H1 (cell line): ENCODE measurements around the gene SLC12A7.

Source experiments
- CHD2 ChIP-seq: IDR thresholded peaks from 2 replicates; pipeline ENCODE4 v1.6.1; 2012; ENCODE audit warnings: low read length, improper control_type of control experiment
- EZH2 ChIP-seq: fragments of 200-600 bp; sonication (generic); IDR thresholded peaks from 2 replicates; pipeline ENCODE4 v1.7.1; 2012; ENCODE audit warnings: low read depth, mild to moderate bottlenecking, moderate library complexity, low read length, inconsistent platforms; ENCODE audit not compliant: severe bottlenecking
- GABPA ChIP-seq: IDR thresholded peaks from 2 replicates; pipeline ENCODE4 v1.6.1; 2011; ENCODE audit warnings: mild to moderate bottlenecking, low read length, moderate library complexity, borderline replicate concordance; ENCODE audit not compliant: insufficient read depth
- POLR2A ChIP-seq, 2 experiments: IDR thresholded peaks; 1 replicate in 1 of 2; 2 replicates in 1 of 2; pipeline ENCODE4 v1.6.1; 2011; ENCODE audit warnings: low read depth in 2 of 2, low read length in 2 of 2, mild to moderate bottlenecking in 2 of 2; ENCODE audit errors: control extremely low read depth in 1 of 2
- TEAD4 ChIP-seq: IDR thresholded peaks from 2 replicates; pipeline ENCODE4 v1.6.1; 2012; ENCODE audit warnings: low read depth, low read length, inconsistent platforms, mixed read lengths
- TF ChIP-seq, protein P1 (sequence below), 3 experiments: IDR thresholded peaks; 1 replicate in 2 of 3; 2 replicates in 1 of 3; pipeline versions ENCODE4 v1.5.1 to v1.6.1; 2011; ENCODE audit warnings: low read length in 3 of 3, mild to moderate bottlenecking in 3 of 3, inconsistent platforms in 2 of 3, low read depth in 1 of 3, moderate library complexity in 1 of 3; ENCODE audit not compliant: insufficient read depth in 1 of 3; ENCODE audit errors: control extremely low read depth in 1 of 3
- TF ChIP-seq, protein P2 (sequence below): IDR thresholded peaks from 2 replicates; pipeline ENCODE4 v1.6.1; 2011; ENCODE audit warnings: low read depth, mild to moderate bottlenecking, low read length; ENCODE audit not compliant: insufficient read depth

DNA sequence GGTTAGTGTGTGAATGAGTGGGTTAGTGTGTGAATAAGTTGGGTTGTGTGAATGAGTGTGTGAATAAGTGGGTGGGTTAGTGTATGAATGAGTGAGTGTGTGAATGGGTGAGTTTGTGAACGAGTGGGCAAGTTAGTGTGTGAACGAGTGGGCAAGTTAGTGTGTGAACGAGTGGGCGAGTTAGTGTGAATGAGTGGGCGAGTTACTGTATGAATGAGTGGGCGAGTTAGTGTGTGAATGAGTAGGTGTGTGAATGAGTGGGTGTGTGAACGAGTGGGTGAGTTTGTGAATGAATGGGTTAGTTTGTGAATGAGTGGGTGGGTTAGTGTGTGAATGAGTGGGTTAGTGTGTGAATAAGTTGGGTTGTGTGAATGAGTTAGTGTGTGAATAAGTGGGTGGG lies 68.5 kb downstream of the SLC12A7 start:
- TF ChIP-seq CHD2 (no peak), GABPA (no peak), POLR2A (IDR thresholded peaks at IDR 0.05; ENCODE audit: control extremely low read depth in 1 of 2, low read depth in 2 of 2, low read length in 2 of 2) (no peak), EZH2 (no peak), TEAD4 (no peak)
- TF ChIP-seq, protein P1, sequence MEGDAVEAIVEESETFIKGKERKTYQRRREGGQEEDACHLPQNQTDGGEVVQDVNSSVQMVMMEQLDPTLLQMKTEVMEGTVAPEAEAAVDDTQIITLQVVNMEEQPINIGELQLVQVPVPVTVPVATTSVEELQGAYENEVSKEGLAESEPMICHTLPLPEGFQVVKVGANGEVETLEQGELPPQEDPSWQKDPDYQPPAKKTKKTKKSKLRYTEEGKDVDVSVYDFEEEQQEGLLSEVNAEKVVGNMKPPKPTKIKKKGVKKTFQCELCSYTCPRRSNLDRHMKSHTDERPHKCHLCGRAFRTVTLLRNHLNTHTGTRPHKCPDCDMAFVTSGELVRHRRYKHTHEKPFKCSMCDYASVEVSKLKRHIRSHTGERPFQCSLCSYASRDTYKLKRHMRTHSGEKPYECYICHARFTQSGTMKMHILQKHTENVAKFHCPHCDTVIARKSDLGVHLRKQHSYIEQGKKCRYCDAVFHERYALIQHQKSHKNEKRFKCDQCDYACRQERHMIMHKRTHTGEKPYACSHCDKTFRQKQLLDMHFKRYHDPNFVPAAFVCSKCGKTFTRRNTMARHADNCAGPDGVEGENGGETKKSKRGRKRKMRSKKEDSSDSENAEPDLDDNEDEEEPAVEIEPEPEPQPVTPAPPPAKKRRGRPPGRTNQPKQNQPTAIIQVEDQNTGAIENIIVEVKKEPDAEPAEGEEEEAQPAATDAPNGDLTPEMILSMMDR (IDR thresholded peaks at IDR 0.05; ENCODE audit: control extremely low read depth in 1 of 3, insufficient read depth in 1 of 3, low read depth in 1 of 3, low read length in 3 of 3): no peak
- TF ChIP-seq, protein P2, sequence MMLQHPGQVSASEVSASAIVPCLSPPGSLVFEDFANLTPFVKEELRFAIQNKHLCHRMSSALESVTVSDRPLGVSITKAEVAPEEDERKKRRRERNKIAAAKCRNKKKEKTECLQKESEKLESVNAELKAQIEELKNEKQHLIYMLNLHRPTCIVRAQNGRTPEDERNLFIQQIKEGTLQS: no peak
